Adrenal gland (tissue), 12 donors: ENCODE results near the gene LAMA2. TPM values are rescaled to one million over a fixed set of nuclear protein-coding genes. Genes with fewer than 3 reads are reported as not detected.

Experiments used
- DNase-seq, 7 donors: peaks; one replicate each; pipeline ENCODE4 v3.0.0-alpha.2; 2019 to 2020
- H3K27ac ChIP-seq, 5 donors: fragments of 200-600 bp; sonication (generic) in 4 of 5; 1 replicate in 3 of 5; 2 replicates in 2 of 5; pipeline versions ENCODE4 v1.5.1 to v1.8.0; 2016 to 2020; ENCODE audit warnings: mild to moderate bottlenecking in 1 of 5
- H3K27me3 ChIP-seq: fragments of 200-600 bp; 2 replicates; pipeline ENCODE4 v1.8.0; 2021
- H3K36me3 ChIP-seq, 2 donors: fragments of 200-600 bp; replicated peaks in 1 of 2; 1 replicate in 1 of 2; 2 replicates in 1 of 2; pipeline versions ENCODE4 v1.5.1 to v1.8.0; 2018 to 2022
- H3K4me1 ChIP-seq, 2 donors: fragments of 200-600 bp; replicated peaks in 1 of 2; 1 replicate in 1 of 2; 2 replicates in 1 of 2; pipeline versions ENCODE4 v1.5.1 to v1.8.0; 2018 to 2021
- H3K4me3 ChIP-seq, 4 donors: fragments of 200-600 bp; sonication (generic) in 3 of 4; one replicate each; pipeline ENCODE4 v1.5.1; 2016 to 2018
- H3K9me3 ChIP-seq, 3 donors: fragments of 200-600 bp; sonication (generic) in 1 of 3; replicated peaks in 1 of 3; 1 replicate in 2 of 3; 2 replicates in 1 of 3; pipeline versions ENCODE4 v1.5.1 to v1.8.0; 2016 to 2021
- CTCF ChIP-seq, 6 experiments: fragments of 450-650 bp in 4 of 6; fragments of 200-600 bp in 2 of 6; sonication (generic) in 1 of 6; IDR thresholded peaks; 1 replicate in 5 of 6; 2 replicates in 1 of 6; pipeline versions ENCODE4 v1.5.1 to v1.8.0; 2016 to 2021; ENCODE audit warnings: antibody characterized with exemption in 6 of 6, mild to moderate bottlenecking in 2 of 6, moderate library complexity in 1 of 6
- POLR2A ChIP-seq, 2 donors: fragments of 450-650 bp; IDR thresholded peaks; one replicate each; pipeline ENCODE4 v1.6.1; 2017; ENCODE audit warnings: antibody characterized with exemption in 2 of 2, mild to moderate bottlenecking in 2 of 2, moderate library complexity in 1 of 2
- WGBS, 4 donors: extraction: QIAGEN DNeasy Blood & Tissue Kit in 2 of 4; methylation state at CpG; one replicate each; pipeline versions ENCODE4 v1.1.5 to v1.1.7; 2013 to 2017; 5-methylcytosine and 5-hydroxymethylcytosine counted together
- intact Hi-C, 2 donors: fragments of 100-400 bp; cut with DNase I; formaldehyde crosslinking; loops; one replicate each; pipeline versions ENCODE4 v1.14.1 to v1.15.0; 2022 to 2023
- polyA plus RNA-seq, 3 donors: library from polyadenylated mRNA; stranded (reverse); fragments of 200-250 nt in 2 of 3; fragments of 350-450 nt in 1 of 3; fragmentation: Illumina TruSeq in 1 of 3; extraction: RNeasy Lipid Tissue Mini Kit (QIAGEN cat#74804) in 1 of 3; gene quantifications; one replicate each; pipeline ENCODE4 v1.2.3, GENCODE V29; 2013 to 2014
- total RNA-seq, 9 donors: library from RNA; depleted of rRNA in 4 of 9; stranded (reverse); fragments of >200 nt in 4 of 9; fragments of 120-200 nt in 1 of 9; fragmentation: NEBNext Ultra II Directional in 1 of 9; extraction: Animal tissue kit (Norgen Biotek cat#: 25700) in 1 of 9; gene quantifications; one replicate each; pipeline versions ENCODE4 v1.1.0 to v1.2.4, GENCODE V29; 2013 to 2023
- donor health status: healthy with polysubstance abuse.
- donor health status: Bipolar disorder and iron deficiency.
- donor health status: DM: yes; HTN: yes; CAD: no.
- donor health status: DM: no; HTN: no; CAD: no.
- donor health status: DM: no; HTN: no; CAD: no.
- donor health status: DM: yes; HTN: yes; CAD: no.

The LAMA2 gene
- total and polyA plus RNA-seq, 12 donors, result 5.8 to 105 (median 38.9) TPM

- Histone ChIP-seq H3K27me3 (no peaks in the 10 kb centered on the region), H3K4me1 (no peaks in the 10 kb centered on the region), H3K4me3 (no peak overlapping the region), H3K9me3 (no peaks in the 10 kb centered on the region), H3K36me3 (no peaks in the 10 kb centered on the region), H3K27ac (no peak overlapping the region)
- 73 to 86% (median 83%) methylated on average over 3 to 4 of the region's 4 CpGs for WGBS, 4 donors
- intact Hi-C loops, result no loop called here
- no peak for TF ChIP-seq POLR2A (IDR thresholded peaks at IDR 0.05)
- no peak for TF ChIP-seq CTCF (IDR thresholded peaks at IDR 0.05)
- DNase-seq, result no peak
These were observed 446.7 kb downstream of the LAMA2 start for GRCh38 chr6:129329678-129330077.

- TF ChIP-seq CTCF (IDR thresholded peaks at IDR 0.05) (no peak), POLR2A (IDR thresholded peaks at IDR 0.05) (no peak)
- Histone ChIP-seq H3K4me1 (no peaks in the 10 kb centered on the region), H3K27me3 (no peaks in the 10 kb centered on the region), H3K4me3 (no peak overlapping the region), H3K27ac (no peak overlapping the region), H3K36me3 (no peaks in the 10 kb centered on the region), H3K9me3 (no peaks in the 10 kb centered on the region)
- DNase-seq, result no peak
- intact Hi-C loops, result no loop called here
- 59 to 81% (median 63%) methylated on average over 2 of the region's 2 CpGs for WGBS, 4 donors
These were observed 448.7 kb downstream of the LAMA2 start for GRCh38 chr6:129331450-129332138.

GRCh38 chr6:129335792-129336191, 452.9 kb downstream of the LAMA2 start:
- no peaks in the 10 kb centered on the region for H3K27me3 ChIP-seq
- intact Hi-C loops, result no loop called here
- 76 to 79% (median 77%) methylated on average over 4 of the region's 4 CpGs for WGBS, 4 donors
- no peaks in the 10 kb centered on the region for H3K4me1 ChIP-seq
- no peak for DNase-seq
- H3K4me3 ChIP-seq, result no peak overlapping the region
- no peak for TF ChIP-seq POLR2A (IDR thresholded peaks at IDR 0.05)
- TF ChIP-seq CTCF (IDR thresholded peaks at IDR 0.05), result no peak
- no peaks in the 10 kb centered on the region for H3K36me3 ChIP-seq
- no peak overlapping the region for H3K27ac ChIP-seq
- no peaks in the 10 kb centered on the region for H3K9me3 ChIP-seq

- no peak overlapping the region for H3K27ac ChIP-seq
- H3K9me3 ChIP-seq, result no peaks in the 10 kb centered on the region
- 87 to 97% (median 92%) methylated on average over 3 to 4 of the region's 4 CpGs for WGBS, 4 donors
- intact Hi-C loops, result no loop called here
- H3K27me3 ChIP-seq, result no peaks in the 10 kb centered on the region
- no peak overlapping the region for H3K4me3 ChIP-seq
- no peaks in the 10 kb centered on the region for H3K4me1 ChIP-seq
- DNase-seq, result no peak
- TF ChIP-seq CTCF (IDR thresholded peaks at IDR 0.05) (no peak), POLR2A (IDR thresholded peaks at IDR 0.05) (no peak)
- no peaks in the 10 kb centered on the region for H3K36me3 ChIP-seq
These were observed 455.7 kb downstream of the LAMA2 start for GRCh38 chr6:129338683-129339082.
